HepG2 (cell line): ENCODE results near the gene MIF4GD. TPM values are rescaled to one million over a fixed set of nuclear protein-coding genes. Genes with fewer than 3 reads are reported as not detected.

ENCODE experiments used
- FOXO1 ChIP-seq: sonication (generic); formaldehyde crosslinking; IDR thresholded peaks from 2 replicates; pipeline ENCODE4 v1.4.0; 2020; ENCODE audit warnings: missing genetic modification reagents
- HNRNPLL ChIP-seq: fragments of 200-400 bp; formaldehyde crosslinking; IDR thresholded peaks from 2 replicates; pipeline ENCODE4 v1.6.1; 2017; ENCODE audit warnings: mild to moderate bottlenecking, low read depth, low read length; ENCODE audit not compliant: poor library complexity, severe bottlenecking
- KAT2B ChIP-seq: fragments of 150-350 bp; IDR thresholded peaks from 2 replicates; pipeline ENCODE4 v1.6.1; 2014; ENCODE audit warnings: low read depth, low read length, borderline replicate concordance
- KAT7 ChIP-seq: IDR thresholded peaks from 2 replicates; pipeline ENCODE4 v1.6.1; 2018; ENCODE audit warnings: borderline replicate concordance, missing compliant biosample characterization
- MZF1 ChIP-seq: sonication (generic); formaldehyde crosslinking; IDR thresholded peaks from 2 replicates; pipeline ENCODE4 v1.8.1; 2023; ENCODE audit warnings: mild to moderate bottlenecking, missing genetic modification reagents, borderline replicate concordance
- PLRG1 ChIP-seq: fragments of 450-650 bp; conservative IDR thresholded peaks from 2 replicates; pipeline ENCODE4 v1.6.1; 2016
- SIN3A ChIP-seq: IDR thresholded peaks from 2 replicates; pipeline ENCODE4 v1.6.1; 2011; ENCODE audit warnings: low read depth, mild to moderate bottlenecking, control low read depth, low read length, borderline replicate concordance
- SMARCC2 ChIP-seq: fragments of 450-650 bp; IDR thresholded peaks from 2 replicates; pipeline ENCODE4 v1.6.1; 2017; ENCODE audit warnings: antibody characterized with exemption, mild to moderate bottlenecking
- SP4 ChIP-seq: sonication (generic); formaldehyde crosslinking; IDR thresholded peaks from 2 replicates; pipeline ENCODE4 v1.8.1; 2023; ENCODE audit warnings: mild to moderate bottlenecking, missing genetic modification reagents
- SRY ChIP-seq: sonication (generic); formaldehyde crosslinking; IDR thresholded peaks from 2 replicates; pipeline ENCODE4 v1.8.0; 2022; ENCODE audit warnings: mild to moderate bottlenecking, missing genetic modification reagents
- TEAD3 ChIP-seq: optimal IDR thresholded peaks from 2 replicates; pipeline ENCODE3; 2016; ENCODE audit warnings: borderline replicate concordance
- TMF1 ChIP-seq: sonication (generic); formaldehyde crosslinking; IDR thresholded peaks from 2 replicates; pipeline ENCODE4 v1.8.1; 2022; ENCODE audit warnings: low read depth, missing genetic modification reagents
- ZFP36L1 ChIP-seq: sonication (generic); formaldehyde crosslinking; IDR thresholded peaks from 2 replicates; pipeline ENCODE4 v1.8.0; 2022; ENCODE audit warnings: mild to moderate bottlenecking, missing genetic modification reagents, moderate library complexity
- ZFP90 ChIP-seq: sonication (generic); formaldehyde crosslinking; IDR thresholded peaks from 2 replicates; pipeline ENCODE4 v1.8.0; 2022; ENCODE audit warnings: missing genetic modification reagents, mild to moderate bottlenecking, inconsistent platforms, borderline replicate concordance
- ZNF143 ChIP-seq: sonication (generic); formaldehyde crosslinking; IDR thresholded peaks from 2 replicates; pipeline ENCODE4 v1.4.0; 2020; ENCODE audit warnings: missing genetic modification reagents
- ZNF563 ChIP-seq: sonication (generic); formaldehyde crosslinking; IDR thresholded peaks from 2 replicates; pipeline ENCODE4 v1.8.0; 2022; ENCODE audit warnings: mild to moderate bottlenecking, moderate library complexity, missing genetic modification reagents
- polyA plus RNA-seq, 8 experiments: library from polyadenylated mRNA; depleted of rRNA in 3 of 8; stranded (reverse) in 7 of 8; unstranded in 1 of 8; fragments of >200 nt; fragmentation: Illumina TruSeq in 4 of 8; extraction: Trizol in 4 of 8; gene quantifications; 2 replicates each; pipeline versions ENCODE4 v1.2.1 to v1.2.3, GENCODE V29; 2011 to 2016; ENCODE audit warnings: low read depth in 4 of 8, missing spikeins in 1 of 8, mixed read lengths in 1 of 8; ENCODE audit not compliant: insufficient read depth in 1 of 8
- total RNA-seq, 5 experiments: library from RNA; depleted of rRNA; stranded (reverse); fragments of >200 nt; fragmentation: Illumina TruSeq; extraction: Trizol; gene quantifications; 2 replicates each; pipeline ENCODE4 v1.2.3, GENCODE V29; 2016; ENCODE audit warnings: low read depth in 1 of 5
- TF ChIP-seq, protein P1 (sequence below): sonication (generic); formaldehyde crosslinking; IDR thresholded peaks from 2 replicates; pipeline ENCODE4 v1.4.0; 2020; ENCODE audit warnings: missing genetic modification reagents, borderline replicate concordance
- TF ChIP-seq, protein P2 (sequence below), 2 experiments: sonication (generic) in 1 of 2; formaldehyde crosslinking in 1 of 2; IDR thresholded peaks; 2 replicates each; pipeline versions ENCODE4 v1.5.1 to v1.6.1; 2011 to 2020; ENCODE audit warnings: borderline replicate concordance in 1 of 2, low read depth in 1 of 2, low read length in 1 of 2, mild to moderate bottlenecking in 1 of 2, missing genetic modification reagents in 1 of 2, moderate library complexity in 1 of 2
- TF ChIP-seq, protein P3 (sequence below): sonication (generic); formaldehyde crosslinking; IDR thresholded peaks from 2 replicates; pipeline ENCODE4 v1.4.0; 2020; ENCODE audit warnings: missing genetic modification reagents
- TF ChIP-seq, protein P4 (sequence below): sonication (generic); formaldehyde crosslinking; IDR thresholded peaks from 2 replicates; pipeline ENCODE4 v1.8.0; 2022; ENCODE audit warnings: mild to moderate bottlenecking, missing genetic modification reagents, borderline replicate concordance

Gene MIF4GD
- total and polyA plus RNA-seq, 2 of the 13 experiments (the other 11 are each of a cell fraction or from before 2014, with no cell fraction given) = 14.0 to 28.0 TPM

DNA sequence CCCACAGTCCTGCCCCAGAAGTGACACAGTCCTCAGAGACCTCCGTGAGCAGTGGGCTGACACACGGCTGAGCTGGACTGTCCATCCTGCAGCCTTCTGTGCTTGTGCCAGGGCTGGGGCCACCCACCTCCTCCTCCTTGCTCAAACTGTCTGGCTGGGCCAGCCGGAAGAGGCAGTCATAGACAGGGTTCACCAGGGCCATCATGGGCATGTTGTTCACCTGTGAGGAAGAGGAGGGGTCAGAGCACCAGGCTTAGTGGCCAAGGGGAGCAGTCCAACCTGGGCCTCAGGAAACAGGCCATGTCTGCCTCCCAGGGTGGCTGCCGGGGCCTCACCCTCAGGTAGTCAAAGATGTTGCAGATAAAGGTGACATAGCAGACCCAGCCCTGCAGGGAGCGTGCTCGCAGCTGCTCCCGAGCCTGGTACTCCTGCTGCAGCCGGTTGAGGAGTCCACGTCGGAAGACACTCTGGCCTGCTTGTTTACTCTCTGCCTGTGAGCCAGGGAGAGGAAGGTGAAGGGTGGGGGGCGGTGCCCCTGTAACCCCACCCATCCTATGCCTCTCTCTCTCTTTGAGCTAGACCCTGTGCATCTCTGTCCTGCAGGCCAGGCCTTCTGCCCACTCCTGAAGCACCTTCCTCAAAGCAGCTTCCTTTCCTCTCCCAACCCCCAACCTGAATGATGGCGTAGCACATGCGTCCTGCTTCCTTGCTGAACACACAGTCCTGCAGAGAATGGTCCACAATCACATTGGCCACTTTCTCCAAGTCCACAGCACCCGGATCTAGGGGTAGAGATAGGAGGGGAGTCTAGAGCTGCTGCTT, 3.4 kb downstream of the MIF4GD start (continued):
- peak; percentile 68 for TF ChIP-seq TEAD3
- TF ChIP-seq PLRG1 = no peak
- TF ChIP-seq, protein P1, sequence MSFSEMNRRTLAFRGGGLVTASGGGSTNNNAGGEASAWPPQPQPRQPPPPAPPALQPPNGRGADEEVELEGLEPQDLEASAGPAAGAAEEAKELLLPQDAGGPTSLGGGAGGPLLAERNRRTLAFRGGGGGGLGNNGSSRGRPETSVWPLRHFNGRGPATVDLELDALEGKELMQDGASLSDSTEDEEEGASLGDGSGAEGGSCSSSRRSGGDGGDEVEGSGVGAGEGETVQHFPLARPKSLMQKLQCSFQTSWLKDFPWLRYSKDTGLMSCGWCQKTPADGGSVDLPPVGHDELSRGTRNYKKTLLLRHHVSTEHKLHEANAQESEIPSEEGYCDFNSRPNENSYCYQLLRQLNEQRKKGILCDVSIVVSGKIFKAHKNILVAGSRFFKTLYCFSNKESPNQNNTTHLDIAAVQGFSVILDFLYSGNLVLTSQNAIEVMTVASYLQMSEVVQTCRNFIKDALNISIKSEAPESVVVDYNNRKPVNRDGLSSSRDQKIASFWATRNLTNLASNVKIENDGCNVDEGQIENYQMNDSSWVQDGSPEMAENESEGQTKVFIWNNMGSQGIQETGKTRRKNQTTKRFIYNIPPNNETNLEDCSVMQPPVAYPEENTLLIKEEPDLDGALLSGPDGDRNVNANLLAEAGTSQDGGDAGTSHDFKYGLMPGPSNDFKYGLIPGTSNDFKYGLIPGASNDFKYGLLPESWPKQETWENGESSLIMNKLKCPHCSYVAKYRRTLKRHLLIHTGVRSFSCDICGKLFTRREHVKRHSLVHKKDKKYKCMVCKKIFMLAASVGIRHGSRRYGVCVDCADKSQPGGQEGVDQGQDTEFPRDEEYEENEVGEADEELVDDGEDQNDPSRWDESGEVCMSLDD = no peak
- peak; percentile 58; the same call in 1 of the 2 replicates for TF ChIP-seq SP4 (CRISPR knock-in tag)
- TF ChIP-seq SRY (CRISPR knock-in tag) = 0 out of 2 replicates have a peak, but pooled peaks have one; percentile 64
- no peak for TF ChIP-seq ZNF143 (CRISPR knock-in tag)
- TF ChIP-seq SIN3A = 0 out of 2 replicates have a peak, but pooled peaks have one; percentile 41
- TF ChIP-seq SMARCC2 = no peak
- TF ChIP-seq, protein P2, sequence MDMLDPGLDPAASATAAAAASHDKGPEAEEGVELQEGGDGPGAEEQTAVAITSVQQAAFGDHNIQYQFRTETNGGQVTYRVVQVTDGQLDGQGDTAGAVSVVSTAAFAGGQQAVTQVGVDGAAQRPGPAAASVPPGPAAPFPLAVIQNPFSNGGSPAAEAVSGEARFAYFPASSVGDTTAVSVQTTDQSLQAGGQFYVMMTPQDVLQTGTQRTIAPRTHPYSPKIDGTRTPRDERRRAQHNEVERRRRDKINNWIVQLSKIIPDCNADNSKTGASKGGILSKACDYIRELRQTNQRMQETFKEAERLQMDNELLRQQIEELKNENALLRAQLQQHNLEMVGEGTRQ (IDR thresholded peaks at IDR 0.05; ENCODE audit: low read depth, low read length) = no peak
- TF ChIP-seq, protein P2 (CRISPR knock-in tag; IDR thresholded peaks at IDR 0.05; ENCODE audit: borderline replicate concordance) = no peak
- no peak for TF ChIP-seq HNRNPLL
- TF ChIP-seq KAT7 (CRISPR knock-in tag) = peak; percentile 46; the same call in 1 of the 2 replicates
- TF ChIP-seq ZFP36L1 (CRISPR knock-in tag) = no peak
- TF ChIP-seq, protein P3, sequence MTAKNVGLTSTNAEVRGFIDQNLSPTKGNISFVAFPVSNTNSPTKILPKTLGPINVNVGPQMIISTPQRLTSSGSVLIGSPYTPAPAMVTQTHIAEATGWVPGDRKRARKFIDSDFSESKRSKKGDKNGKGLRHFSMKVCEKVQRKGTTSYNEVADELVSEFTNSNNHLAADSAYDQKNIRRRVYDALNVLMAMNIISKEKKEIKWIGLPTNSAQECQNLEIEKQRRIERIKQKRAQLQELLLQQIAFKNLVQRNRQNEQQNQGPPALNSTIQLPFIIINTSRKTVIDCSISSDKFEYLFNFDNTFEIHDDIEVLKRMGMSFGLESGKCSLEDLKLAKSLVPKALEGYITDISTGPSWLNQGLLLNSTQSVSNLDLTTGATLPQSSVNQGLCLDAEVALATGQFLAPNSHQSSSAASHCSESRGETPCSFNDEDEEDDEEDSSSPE (CRISPR knock-in tag) = peak; percentile 39; the same call in 1 of the 2 replicates
- TF ChIP-seq KAT2B = no peak
- peak; percentile 93 for TF ChIP-seq FOXO1 (CRISPR knock-in tag)
- TF ChIP-seq, protein P4, sequence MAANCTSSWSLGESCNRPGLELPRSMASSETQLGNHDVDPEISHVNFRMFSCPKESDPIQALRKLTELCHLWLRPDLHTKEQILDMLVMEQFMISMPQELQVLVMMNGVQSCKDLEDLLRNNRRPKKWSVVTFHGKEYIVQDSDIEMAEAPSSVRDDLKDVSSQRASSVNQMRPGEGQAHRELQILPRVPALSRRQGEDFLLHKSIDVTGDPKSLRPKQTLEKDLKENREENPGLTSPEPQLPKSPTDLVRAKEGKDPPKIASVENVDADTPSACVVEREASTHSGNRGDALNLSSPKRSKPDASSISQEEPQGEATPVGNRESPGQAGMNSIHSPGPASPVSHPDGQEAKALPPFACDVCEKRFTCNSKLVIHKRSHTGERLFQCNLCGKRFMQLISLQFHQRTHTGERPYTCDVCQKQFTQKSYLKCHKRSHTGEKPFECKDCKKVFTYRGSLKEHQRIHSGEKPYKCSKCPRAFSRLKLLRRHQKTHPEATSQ (CRISPR knock-in tag) = peak; percentile 86
- no peak; the same call in 1 of the 2 replicates for TF ChIP-seq ZFP90 (CRISPR knock-in tag)
- TF ChIP-seq TMF1 (CRISPR knock-in tag) = peak; percentile 68; the same call in 1 of the 2 replicates
- no peak for TF ChIP-seq MZF1 (CRISPR knock-in tag)
- no peak for TF ChIP-seq ZNF563 (CRISPR knock-in tag)
